ENCODE results near the gene PRSS3.
"Not testable (repeated sequence)": the region's sequence is repeated elsewhere in the genome, so short reads cannot be mapped to it uniquely, and the experiment has no call there.

Gene PRSS3

GRCh38 chr9:33782395-33783152, 12.8 kb upstream of the PRSS3 start:
- no peak for FAIRE-seq

GRCh38 chr9:33785914-33786313, 9.4 kb upstream of the PRSS3 start:
- DNase-seq (ENCODE audit: insufficient read length, low spot score) (no peak), FAIRE-seq (no peak)

More at GRCh38 chr9:33782395-33783152, 12.8 kb upstream of the PRSS3 start:
- no peak for DNase-seq (ENCODE audit: insufficient read length, low spot score)

- FAIRE-seq (no peak), DNase-seq (ENCODE audit: insufficient read length, low spot score) (no peak)
Measured at GRCh38 chr9:33786681-33787080, 8.7 kb upstream of the PRSS3 start.

GRCh38 chr9:33787839-33788238, 7.5 kb upstream of the PRSS3 start:
- DNase-seq (ENCODE audit: insufficient read length, low spot score), result no peak
- FAIRE-seq, result no peak

GRCh38 chr9:33789429-33789828, 5.9 kb upstream of the PRSS3 start:
- not testable (repeated sequence) for DNase-seq (ENCODE audit: insufficient read length, low spot score); FAIRE-seq

- DNase-seq (ENCODE audit: insufficient read length, low spot score) (no peak), FAIRE-seq (no peak)
Measured at GRCh38 chr9:33791117-33791516, 4.2 kb upstream of the PRSS3 start.

GRCh38 chr9:33793496-33793895, 1.9 kb upstream of the PRSS3 start:
- not testable (repeated sequence) for FAIRE-seq; DNase-seq (ENCODE audit: insufficient read length, low spot score)

- FAIRE-seq (no peak), DNase-seq (ENCODE audit: insufficient read length, low spot score) (no peak)
Measured at GRCh38 chr9:33794560-33794959, 801 bp upstream of the PRSS3 start.

GRCh38 chr9:33795819-33796218, 458 bp downstream of the PRSS3 start:
- no peak for DNase-seq (ENCODE audit: insufficient read length, low spot score)
- FAIRE-seq, result no peak

GRCh38 chr9:33796679-33797078, 1.3 kb downstream of the PRSS3 start:
- not testable (repeated sequence) for DNase-seq (ENCODE audit: insufficient read length, low spot score); FAIRE-seq

GRCh38 chr9:33797837-33798236, 2.5 kb downstream of the PRSS3 start:
- no peak for DNase-seq (ENCODE audit: insufficient read length, low spot score)

GRCh38 chr9:33798545-33798944, 3.2 kb downstream of the PRSS3 start:
- no peak for DNase-seq (ENCODE audit: insufficient read length, low spot score)
- no peak for FAIRE-seq

More at GRCh38 chr9:33797837-33798236, 2.5 kb downstream of the PRSS3 start:
- FAIRE-seq, result no peak

- DNase-seq (ENCODE audit: insufficient read length, low spot score), result no peak
Measured at GRCh38 chr9:33799928-33800704, 4.8 kb downstream of the PRSS3 start.

GRCh38 chr9:33800886-33801285, 5.5 kb downstream of the PRSS3 start:
- FAIRE-seq, result no peak
- DNase-seq (ENCODE audit: insufficient read length, low spot score), result no peak

More at GRCh38 chr9:33799928-33800704, 4.8 kb downstream of the PRSS3 start:
- FAIRE-seq, result no peak

GRCh38 chr9:33801943-33802500, 6.7 kb downstream of the PRSS3 start:
- not testable (repeated sequence) for DNase-seq (ENCODE audit: insufficient read length, low spot score); FAIRE-seq

GRCh38 chr9:33804196-33804595, 8.8 kb downstream of the PRSS3 start:
- DNase-seq (ENCODE audit: insufficient read length, low spot score); FAIRE-seq: not testable (repeated sequence)

GRCh38 chr9:33807156-33807555, 11.8 kb downstream of the PRSS3 start:
- FAIRE-seq; DNase-seq (ENCODE audit: insufficient read length, low spot score): not testable (repeated sequence)

GRCh38 chr9:33808979-33809322, 13.6 kb downstream of the PRSS3 start:
- FAIRE-seq; DNase-seq (ENCODE audit: insufficient read length, low spot score): not testable (repeated sequence)

GRCh38 chr9:33809506-33809905, 14.1 kb downstream of the PRSS3 start:
- FAIRE-seq (no peak), DNase-seq (ENCODE audit: insufficient read length, low spot score) (no peak)

GRCh38 chr9:33813712-33814641, 18.6 kb downstream of the PRSS3 start:
- DNase-seq (ENCODE audit: insufficient read length, low spot score) (peak; percentile 15), FAIRE-seq (no peak)

Measured in HTR-8/SVneo (cell line).